Activated T-cell treated with anti-CD3 and anti-CD28 coated beads, Interleukin-2, amount 50 U/mL, for 48 hours (primary cell): ENCODE data around the gene MEIOSIN.
"Not testable (repeated sequence)": the region's sequence is repeated elsewhere in the genome, so short reads cannot be mapped to it uniquely, and the experiment has no call there.

Experiments used
- DNase-seq, 2 experiments: peaks; one replicate each; pipeline ENCODE4 v3.0.0-alpha.2; 2020

Gene MEIOSIN

GRCh38 chr19:45733160-45733810 lies at the start of gene MEIOSIN:
Gene MEIOSIN (plus strand): TSS chr19:45733439. CDS start chr19:45735377, 1,938 bp downstream.
- DNase-seq, result no peak

DNA sequence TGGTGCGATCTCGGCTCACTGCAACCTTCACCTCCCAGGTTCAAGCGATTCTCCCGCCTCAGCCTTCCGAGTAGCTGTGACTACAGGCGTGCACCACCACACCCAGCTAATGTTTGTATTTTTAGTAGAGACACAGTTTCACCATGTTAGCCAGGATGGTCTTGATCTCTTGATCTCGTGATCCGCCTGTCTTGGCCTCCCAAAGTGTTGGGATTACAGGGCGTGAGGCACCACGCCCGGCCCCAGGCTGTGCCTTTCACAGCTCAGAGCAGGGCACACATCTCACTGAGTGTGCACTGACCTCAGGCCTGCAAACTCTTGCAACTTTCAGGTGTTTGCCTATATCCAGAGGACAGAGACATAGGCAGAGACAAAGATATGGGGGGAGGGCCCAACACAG lies 48.2 kb upstream of the MEIOSIN start:
- DNase-seq, result not testable (repeated sequence)

DNA sequence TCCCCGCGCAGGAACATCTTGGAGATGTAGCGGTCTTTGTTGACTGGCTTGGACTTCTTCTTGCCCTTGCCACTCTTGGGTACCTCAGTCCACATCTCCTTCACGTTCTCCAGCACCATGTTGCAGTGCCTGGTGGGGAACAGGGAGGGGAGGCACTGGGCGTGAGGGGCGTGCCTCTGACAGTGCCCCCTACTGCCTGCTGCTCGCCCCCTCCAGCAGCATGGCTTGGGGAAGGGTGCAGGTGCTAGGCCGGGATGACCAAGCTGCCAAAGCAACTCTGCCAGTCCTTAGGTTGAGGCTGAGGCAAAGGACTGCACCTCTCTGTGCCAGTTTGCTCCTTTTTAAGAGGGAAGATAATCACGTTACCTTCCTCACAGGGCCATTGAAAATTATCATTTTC lies 45.6 kb upstream of the MEIOSIN start:
- no peak for DNase-seq

- DNase-seq, result peak in 1 of 2 experiments; percentile 97
These were observed 41.6 kb upstream of the MEIOSIN start, which contains the start of gene SNRPD2 for GRCh38 chr19:45691516-45692186. Gene SNRPD2 (minus strand): TSS chr19:45691953. CDS start chr19:45691888, 65 bp downstream.

DNA sequence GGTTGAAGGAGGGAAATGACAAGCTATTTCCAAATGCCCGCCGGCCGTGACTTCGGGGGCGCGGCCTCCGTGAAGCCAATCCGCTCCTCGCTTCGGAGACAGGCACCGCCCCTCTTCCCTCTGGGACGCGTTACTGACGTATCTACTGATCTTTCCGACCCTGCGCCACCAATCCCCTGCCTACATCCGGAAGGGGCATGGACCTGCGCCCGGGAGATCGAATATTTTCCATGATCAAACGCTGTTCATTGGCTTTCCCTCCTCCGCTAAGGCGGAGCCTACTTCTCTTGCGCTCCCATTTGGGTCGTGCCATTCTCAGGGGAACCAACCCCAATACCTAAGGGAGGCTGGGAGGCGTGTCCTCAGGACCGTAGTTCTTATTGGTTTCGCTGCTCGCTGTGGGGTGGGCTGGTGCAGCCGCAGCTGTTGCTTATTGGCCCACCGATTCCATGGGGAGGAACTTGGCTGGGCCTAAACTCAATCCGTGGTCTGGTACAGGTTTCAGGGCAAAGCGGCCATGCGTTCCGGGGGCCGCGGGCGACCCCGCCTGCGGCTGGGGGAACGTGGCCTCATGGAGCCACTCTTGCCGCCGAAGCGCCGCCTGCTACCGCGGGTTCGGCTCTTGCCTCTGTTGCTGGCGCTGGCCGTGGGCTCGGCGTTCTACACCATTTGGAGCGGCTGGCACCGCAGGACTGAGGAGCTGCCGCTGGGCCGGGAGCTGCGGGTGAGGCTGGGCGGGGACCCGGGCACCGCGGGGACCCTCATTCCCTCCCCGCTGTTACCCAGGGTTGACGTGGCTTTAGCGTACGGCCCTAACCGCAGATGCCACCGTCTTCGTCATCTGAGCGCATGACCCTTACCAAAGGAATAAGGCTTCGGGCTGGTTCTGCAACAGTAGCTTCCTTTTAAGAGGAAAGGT lies 40.8 kb upstream of the MEIOSIN start, which contains the start of gene QPCTL:
QPCTL (plus strand) TSS at position 480 of the 919 bp plus-strand sequence; CDS start at position 518, 38 bp downstream.
- DNase-seq, result peak; percentile 97

DNA sequence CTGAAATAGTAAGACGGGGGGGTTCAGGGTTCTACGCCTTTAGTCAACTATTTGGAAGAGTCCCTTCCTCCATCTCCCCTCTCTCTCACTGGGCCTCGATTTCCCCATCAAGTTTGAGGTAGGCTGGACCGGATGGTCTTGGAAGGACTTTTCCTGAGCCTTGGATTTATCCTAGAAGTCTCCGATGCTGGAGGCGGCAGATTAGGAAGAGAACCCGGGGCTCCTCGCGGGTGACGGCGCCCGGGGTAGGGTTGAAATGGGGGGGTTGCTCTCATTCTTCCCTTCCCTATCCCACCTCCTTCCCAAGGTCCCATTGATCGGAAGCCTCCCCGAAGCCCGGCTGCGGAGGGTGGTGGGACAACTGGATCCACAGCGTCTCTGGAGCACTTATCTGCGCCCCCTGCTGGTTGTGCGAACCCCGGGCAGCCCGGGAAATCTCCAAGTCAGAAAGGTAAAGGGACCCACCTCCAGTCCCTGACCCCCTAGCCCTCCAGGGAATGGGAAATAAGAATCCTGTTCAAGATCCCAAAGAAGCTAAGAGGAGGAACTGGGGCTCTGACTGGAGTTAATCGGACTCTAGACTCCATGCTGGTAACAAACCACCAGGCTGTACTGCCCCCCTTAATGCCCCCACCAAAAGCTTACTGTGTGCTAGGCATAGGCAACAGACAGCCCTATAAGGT lies 40.0 kb upstream of the MEIOSIN start:
- peak; percentile 88 to 89 for DNase-seq

DNA sequence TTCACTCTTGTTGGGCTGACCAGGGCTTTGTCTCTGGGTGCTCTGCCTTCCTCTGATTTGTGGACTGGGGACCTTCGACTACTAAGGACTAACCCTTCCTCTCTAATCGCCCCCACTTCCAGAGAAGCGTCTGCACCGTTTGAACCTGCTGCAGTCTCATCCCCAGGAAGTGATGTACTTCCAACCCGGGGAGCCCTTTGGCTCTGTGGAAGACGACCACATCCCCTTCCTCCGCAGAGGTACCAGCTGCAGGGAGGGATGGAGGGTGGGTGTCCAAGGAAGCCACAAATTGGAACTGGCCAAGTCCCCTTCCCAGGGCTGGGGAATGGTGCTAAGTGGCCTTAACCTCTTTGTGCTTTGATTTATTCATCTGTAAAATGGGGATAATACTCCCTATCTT lies 31.6 kb upstream of the MEIOSIN start:
- no peak for DNase-seq

DNA sequence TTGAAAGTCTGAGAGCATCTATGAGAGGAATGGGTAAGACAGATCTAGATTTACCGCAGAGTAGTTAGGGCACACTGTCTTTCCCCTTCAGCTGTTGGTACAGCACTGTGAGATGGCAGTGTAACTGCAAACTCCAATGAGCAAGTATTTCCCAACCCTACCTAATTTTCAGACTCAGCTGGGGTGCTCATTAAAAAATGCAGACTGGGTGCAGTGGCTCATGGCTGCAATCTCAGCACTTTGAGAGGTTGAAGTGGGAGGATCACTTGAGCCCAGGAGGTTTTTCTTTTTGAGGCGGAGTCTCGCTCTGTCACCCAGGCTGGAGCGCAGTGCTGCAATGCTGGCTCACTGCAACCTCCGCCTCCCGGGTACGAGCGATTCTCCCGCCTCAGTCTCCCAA lies 28.1 kb upstream of the MEIOSIN start:
- no peak for DNase-seq

- DNase-seq, result no peak
These were observed 27.4 kb upstream of the MEIOSIN start for GRCh38 chr19:45705710-45706415.

GRCh38 chr19:45710356-45711130 lies 22.7 kb upstream of the MEIOSIN start:
- DNase-seq, result no peak

DNA sequence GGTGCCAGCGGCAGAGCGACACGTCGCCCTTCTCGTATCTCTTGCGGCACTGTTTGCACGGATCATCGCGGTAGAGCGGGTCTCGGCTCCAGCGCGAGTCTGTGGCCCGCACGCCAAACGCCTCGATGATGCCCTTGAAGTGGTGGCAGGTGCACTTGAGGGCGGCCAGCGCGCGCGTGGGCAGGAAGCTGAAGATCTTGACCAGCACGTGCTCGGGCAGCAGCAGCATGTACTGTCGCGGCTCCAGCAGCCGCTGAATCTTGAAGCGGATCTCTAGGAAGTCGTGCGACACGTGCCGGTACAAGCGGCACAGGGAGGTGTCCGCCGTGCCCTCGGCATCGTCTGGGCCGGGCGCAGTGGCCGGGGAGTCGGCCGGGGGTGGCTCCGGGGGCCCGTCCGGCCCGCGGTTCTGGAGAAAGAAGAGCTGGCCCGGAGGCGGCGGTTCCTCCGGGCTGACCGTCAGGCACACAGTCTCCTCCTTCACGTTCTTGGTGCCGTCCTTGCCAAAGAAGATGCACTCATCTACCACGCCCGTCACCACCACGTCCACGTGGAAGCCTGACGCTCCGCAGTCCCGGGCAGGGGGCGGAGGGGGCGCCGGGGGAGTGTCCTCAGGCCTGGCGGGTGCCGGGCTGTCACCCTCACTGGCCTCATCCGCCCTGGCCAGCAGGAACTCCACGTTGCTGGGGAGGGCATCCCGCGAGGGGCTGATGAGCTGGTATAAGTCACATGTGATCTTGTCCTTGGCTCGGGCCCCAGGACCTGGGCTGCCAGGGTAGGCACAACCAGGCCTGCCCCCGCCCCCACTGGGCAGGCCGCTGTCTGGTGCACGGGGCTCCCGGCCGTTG lies 21.2 kb upstream of the MEIOSIN start:
- DNase-seq, result no peak

GRCh38 chr19:45712699-45713067 lies 20.6 kb upstream of the MEIOSIN start:
- no peak for DNase-seq

GRCh38 chr19:45713141-45713540 lies 20.1 kb upstream of the MEIOSIN start:
- DNase-seq, result no peak

DNA sequence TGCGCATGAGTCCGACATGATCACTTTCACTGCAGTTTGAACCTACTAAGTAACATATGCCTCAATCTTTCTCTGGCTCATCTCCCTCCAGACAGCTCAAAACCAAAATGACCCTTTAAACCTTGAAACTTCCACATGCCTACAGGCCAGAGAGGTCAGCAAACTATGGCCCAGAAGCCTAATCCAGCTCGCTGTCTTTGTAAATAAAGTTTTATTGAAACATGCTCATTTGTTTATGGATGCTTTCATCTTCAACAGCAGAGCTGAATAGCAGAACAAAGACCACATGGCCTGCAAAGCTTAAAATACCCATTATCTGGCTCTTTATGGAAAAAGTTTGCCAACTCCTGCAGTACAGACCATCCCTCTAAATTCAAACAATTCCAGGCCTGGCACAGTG lies 18.1 kb upstream of the MEIOSIN start:
- no peak for DNase-seq

- peak in 1 of 2 experiments; percentile 55 for DNase-seq
These were observed 16.7 kb upstream of the MEIOSIN start for GRCh38 chr19:45716359-45717130.

GRCh38 chr19:45717131-45717982 lies 15.9 kb upstream of the MEIOSIN start:
- peak; percentile 98 for DNase-seq

DNA sequence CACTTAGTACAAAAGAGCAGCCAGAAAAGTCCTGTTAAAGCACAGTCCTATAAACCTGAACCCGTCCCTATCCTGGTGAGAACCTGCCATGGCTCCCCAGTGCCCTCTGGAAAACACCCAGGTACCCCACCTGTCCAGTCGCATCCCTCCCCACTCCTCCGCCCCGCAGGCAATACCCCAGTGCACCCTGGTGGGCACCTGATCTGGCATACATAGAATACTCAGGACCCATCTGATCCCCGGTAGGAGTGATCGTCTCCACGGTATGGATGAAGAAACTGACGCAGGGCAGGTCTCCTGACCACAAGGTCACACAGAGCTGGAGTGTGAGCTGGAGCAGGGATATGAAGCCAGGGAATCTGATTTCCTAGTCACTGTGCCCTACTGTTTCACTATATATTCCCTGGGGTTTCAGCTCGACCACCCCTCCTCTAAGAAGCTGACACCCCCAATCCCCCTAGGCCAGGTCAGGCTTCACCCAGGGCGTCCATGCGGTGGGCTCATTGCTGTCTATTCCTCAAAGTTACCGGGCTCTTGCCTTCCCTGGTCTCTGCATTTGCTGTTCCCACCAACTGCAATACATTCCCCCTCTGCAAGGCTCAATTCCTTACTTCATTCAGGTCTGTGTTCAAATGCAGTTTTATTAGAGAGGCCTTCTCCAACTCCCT lies 15.1 kb upstream of the MEIOSIN start:
- DNase-seq, result no peak

GRCh38 chr19:45720065-45720464 lies 13.2 kb upstream of the MEIOSIN start:
- not testable (repeated sequence) for DNase-seq
